Smooth muscle cell (in vitro differentiated cells): ENCODE results near the gene MFRP. TPM values are rescaled to one million over a fixed set of nuclear protein-coding genes. Genes with fewer than 3 reads are reported as not detected.

Source experiments
- DNase-seq: peaks from one replicate; lab custom pipeline; 2025; ENCODE audit not compliant: unreplicated experiment; lab: John Stamatoyannopoulos, UW
- H2AFZ ChIP-seq: fragments of 200-600 bp; sonication (generic); 2 replicates; pipeline ENCODE4 v1.6.0; 2016; ENCODE audit warnings: antibody characterized with exemption, low read depth, mild to moderate bottlenecking
- H3F3A ChIP-seq: fragments of 200-600 bp; sonication (generic); 2 replicates; pipeline ENCODE4 v1.6.0; 2017; ENCODE audit warnings: antibody characterized with exemption, low read depth
- H3K27ac ChIP-seq: fragments of 200-600 bp; sonication (generic); 2 replicates; pipeline ENCODE4 v1.5.1; 2016; ENCODE audit warnings: low read depth, mild to moderate bottlenecking
- H3K27me3 ChIP-seq: fragments of 200-600 bp; sonication (generic); 2 replicates; pipeline ENCODE4 v1.6.1; 2016; ENCODE audit warnings: low read depth, mild to moderate bottlenecking
- H3K36me3 ChIP-seq: fragments of 200-600 bp; sonication (generic); 2 replicates; pipeline ENCODE4 v1.5.1; 2016; ENCODE audit warnings: low read depth
- H3K4me1 ChIP-seq: fragments of 200-600 bp; sonication (generic); 2 replicates; pipeline ENCODE4 v1.5.1; 2016; ENCODE audit warnings: low read depth
- H3K4me2 ChIP-seq: fragments of 200-600 bp; sonication (generic); 2 replicates; pipeline ENCODE4 v1.6.0; 2016; ENCODE audit warnings: mild to moderate bottlenecking
- H3K4me3 ChIP-seq: fragments of 200-600 bp; sonication (generic); 2 replicates; pipeline ENCODE4 v1.5.1; 2016; ENCODE audit warnings: mild to moderate bottlenecking
- H3K79me2 ChIP-seq: fragments of 200-600 bp; sonication (generic); 2 replicates; pipeline ENCODE4 v1.6.0; 2016; ENCODE audit warnings: low read depth, mild to moderate bottlenecking
- H3K9ac ChIP-seq: fragments of 200-600 bp; sonication (generic); 2 replicates; pipeline ENCODE4 v1.6.0; 2016; ENCODE audit warnings: low read depth
- H3K9me3 ChIP-seq: fragments of 200-600 bp; sonication (generic); replicated peaks from 2 replicates; pipeline ENCODE4 v1.5.1; 2016; ENCODE audit warnings: low read depth
- H4K20me1 ChIP-seq: fragments of 200-600 bp; sonication (generic); 2 replicates; pipeline ENCODE4 v1.6.0; 2016; ENCODE audit warnings: low read depth
- CTCF ChIP-seq: fragments of 200-600 bp; sonication (generic); IDR thresholded peaks from 2 replicates; pipeline ENCODE4 v1.5.1; 2017; ENCODE audit warnings: borderline replicate concordance, mild to moderate bottlenecking, antibody characterized with exemption; ENCODE audit not compliant: insufficient read depth, poor library complexity, severe bottlenecking
- WGBS: methylation state at CpG from one replicate; pipeline ENCODE4 v1.1.7; 2016; ENCODE audit warnings: low lambda C conversion rate; 5-methylcytosine and 5-hydroxymethylcytosine counted together
- polyA plus RNA-seq: library from polyadenylated mRNA; unstranded; fragments of >200 nt; fragmentation: Nextera tagmentation; extraction: Ambion mirVana; gene quantifications from 2 replicates; pipeline ENCODE4 v1.2.1, GENCODE V29; 2016
- total RNA-seq: library from RNA; depleted of rRNA; stranded (reverse); fragments of >200 nt; gene quantifications from 2 replicates; pipeline ENCODE4 v1.2.3, GENCODE V29; 2014

MFRP gene
- total and polyA plus RNA-seq, 2 experiments from 2014 or later = not detected

DNA sequence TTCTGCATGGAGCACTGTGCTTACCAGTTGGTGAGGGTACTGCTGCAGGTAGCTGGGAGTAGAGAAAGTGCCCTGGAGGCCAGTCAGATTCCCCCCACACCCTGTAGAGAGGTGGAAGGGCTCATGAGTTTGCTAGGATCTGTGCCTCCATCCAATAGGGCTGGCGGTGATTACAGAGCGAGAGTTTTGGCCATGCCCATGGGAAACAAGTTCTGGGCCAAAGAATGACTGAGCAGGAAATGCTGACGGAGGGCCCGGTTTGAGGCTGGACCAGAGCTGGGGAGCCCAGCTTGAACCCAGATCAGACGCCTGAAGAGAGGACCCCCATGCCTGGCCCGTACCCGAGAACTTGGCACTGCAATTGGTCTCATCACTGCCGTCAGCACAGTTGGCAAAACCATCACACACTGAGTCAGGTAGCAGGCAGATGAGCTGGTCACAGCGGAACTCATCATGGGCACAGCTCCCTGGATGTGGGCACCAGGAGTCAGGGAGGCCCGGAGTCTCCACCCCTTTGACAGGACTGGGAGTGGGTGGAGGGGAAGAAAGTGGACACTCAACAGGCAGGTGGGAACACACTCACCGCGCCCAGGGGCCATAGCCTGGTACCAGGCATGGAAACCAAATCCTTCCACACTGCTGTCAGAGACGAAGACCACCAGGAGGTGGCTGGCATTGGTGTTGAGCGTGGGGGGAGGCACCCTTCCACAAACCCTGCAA, 2.1 kb downstream of the MFRP start:
- WGBS = 93% methylated on average over 14 of the region's 14 CpGs
- no peak for DNase-seq
- TF ChIP-seq CTCF = no peak

GRCh38 chr11:119343726-119344125, 2.8 kb downstream of the MFRP start:
- peaks cover 32% of the 10 kb centered on the region for H3K27me3 ChIP-seq
- H3K4me3 ChIP-seq = no peak overlapping the region

More for the DNA sequence above, 2.1 kb downstream of the MFRP start:
- Histone ChIP-seq H3K4me2 (no peak overlapping the region), H3K4me1 (peaks cover 15% of the 10 kb centered on the region), H3K4me3 (no peak overlapping the region), H3F3A (no peaks in the 10 kb centered on the region), H3K9me3 (no peaks in the 10 kb centered on the region), H3K27me3 (peaks cover 32% of the 10 kb centered on the region), H3K79me2 (no peaks in the 10 kb centered on the region), H3K9ac (no peak overlapping the region), H4K20me1 (no peaks in the 10 kb centered on the region), H3K36me3 (no peaks in the 10 kb centered on the region), H3K27ac (no peak overlapping the region), H2AFZ (no peak overlapping the region)

GRCh38 chr11:119342362-119343130, 4.0 kb downstream of the MFRP start:
- no peak for TF ChIP-seq CTCF
- no peaks in the 10 kb centered on the region for H3K79me2 ChIP-seq
- DNase-seq = no peak
- no peak overlapping the region for H3K4me3 ChIP-seq
- peaks cover 32% of the 10 kb centered on the region for H3K27me3 ChIP-seq
- peaks cover 8% of the 10 kb centered on the region for H3F3A ChIP-seq
- H3K9ac ChIP-seq = no peak overlapping the region
- H3K4me2 ChIP-seq = no peak overlapping the region
- H2AFZ ChIP-seq = no peak overlapping the region
- no peaks in the 10 kb centered on the region for H3K36me3 ChIP-seq
- H3K4me1 ChIP-seq = peaks cover 26% of the 10 kb centered on the region
- WGBS = 85% methylated on average over 10 of the region's 10 CpGs
- H4K20me1 ChIP-seq = no peaks in the 10 kb centered on the region
- no peaks in the 10 kb centered on the region for H3K9me3 ChIP-seq
- H3K27ac ChIP-seq = no peak overlapping the region

More at GRCh38 chr11:119343726-119344125, 2.8 kb downstream of the MFRP start:
- Histone ChIP-seq H3K9me3 (no peaks in the 10 kb centered on the region), H3K36me3 (no peaks in the 10 kb centered on the region), H3F3A (peaks cover 5% of the 10 kb centered on the region), H2AFZ (no peak overlapping the region), H3K4me2 (no peak overlapping the region), H3K4me1 (peaks cover 21% of the 10 kb centered on the region), H3K27ac (no peak overlapping the region), H3K79me2 (no peaks in the 10 kb centered on the region), H3K9ac (no peak overlapping the region), H4K20me1 (no peaks in the 10 kb centered on the region)
- no peak for TF ChIP-seq CTCF
- no peak for DNase-seq
- WGBS = 91% methylated on average over 7 of the region's 7 CpGs
